ENCODE data around the gene CDK5RAP2.

GRCh38 chr9:120542701-120543490, 37.1 kb downstream of the CDK5RAP2 start:
- no peak for TF ChIP-seq POLR2AphosphoS5 (IDR thresholded peaks at IDR 0.05)
- TF ChIP-seq CTCF (IDR thresholded peaks at IDR 0.05 in 8 of 11, conservative IDR thresholded peaks at IDR 0.05 in 3 of 11): no peak

All from spleen (tissue), 7 donors.